Hematopoietic multipotent progenitor cell treated with erythropoietin and hydrocortisone succinate and interleukin-3 and kit ligand, for 17 days (in vitro differentiated cells): ENCODE data around the gene LYST.
"Not testable (repeated sequence)": the region's sequence is repeated elsewhere in the genome, so short reads cannot be mapped to it uniquely, and the experiment has no call there.

Experiments
- DNase-seq: peaks from one replicate; pipeline ENCODE4 v3.0.0-alpha.2; 2015; ENCODE audit warnings: low spot score

Gene LYST

DNA sequence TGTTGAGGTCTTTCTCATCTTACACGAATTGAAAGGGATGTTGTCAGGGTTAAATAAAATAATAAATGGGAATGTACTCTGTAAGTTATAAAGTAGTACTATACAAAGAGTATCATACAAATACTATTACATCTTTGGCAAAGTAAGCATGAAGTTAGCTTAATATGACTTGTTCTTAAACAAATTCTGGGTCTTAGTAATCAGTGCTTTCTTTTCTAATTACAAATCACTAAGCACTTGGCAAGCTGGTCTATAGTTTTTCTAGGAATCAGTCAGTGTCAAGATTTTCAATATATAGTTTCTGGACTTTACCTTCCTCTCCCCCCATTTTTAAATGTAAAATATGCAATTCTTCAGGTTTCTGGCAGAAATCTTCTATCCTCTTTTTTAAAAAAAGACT lies 6.9 kb downstream of the LYST start:
- no peak for DNase-seq

DNA sequence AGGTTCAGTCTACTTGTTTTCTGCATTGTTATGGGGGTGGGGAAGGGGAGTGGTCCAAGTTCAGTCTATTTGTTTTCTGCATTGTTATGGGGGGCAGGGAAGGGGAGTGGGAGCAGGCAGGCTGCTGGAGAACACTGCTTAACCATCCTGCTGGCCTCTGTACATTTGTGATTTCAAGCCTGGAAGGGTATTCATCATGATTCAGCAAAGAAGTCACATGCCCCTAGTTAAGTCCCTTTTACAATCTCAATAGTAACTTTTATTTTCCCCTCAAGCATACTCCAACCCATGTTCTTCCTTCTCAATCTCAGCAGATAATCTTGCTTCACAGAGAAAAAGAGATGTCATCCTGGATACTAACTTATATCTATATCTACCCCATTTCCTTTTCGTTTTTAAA lies 7.9 kb downstream of the LYST start:
- DNase-seq = no peak

DNA sequence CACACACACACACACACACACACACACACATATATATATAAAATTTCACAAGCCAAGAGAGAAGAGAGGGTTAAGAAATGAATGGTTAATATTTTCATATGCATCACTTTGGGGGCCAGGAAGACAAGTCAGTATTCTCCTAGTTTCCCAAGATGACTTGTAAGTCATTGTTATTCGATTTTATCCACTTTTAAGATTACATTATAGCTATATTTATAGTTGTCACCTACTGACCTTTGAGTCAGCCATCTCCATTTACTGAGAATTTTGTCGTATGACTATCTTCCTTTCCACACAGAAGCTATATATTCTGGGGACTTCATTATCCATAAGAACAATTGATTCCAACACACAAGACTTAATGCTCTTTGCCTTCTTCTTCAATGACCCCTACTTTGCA lies 8.9 kb downstream of the LYST start:
- no peak for DNase-seq

DNA sequence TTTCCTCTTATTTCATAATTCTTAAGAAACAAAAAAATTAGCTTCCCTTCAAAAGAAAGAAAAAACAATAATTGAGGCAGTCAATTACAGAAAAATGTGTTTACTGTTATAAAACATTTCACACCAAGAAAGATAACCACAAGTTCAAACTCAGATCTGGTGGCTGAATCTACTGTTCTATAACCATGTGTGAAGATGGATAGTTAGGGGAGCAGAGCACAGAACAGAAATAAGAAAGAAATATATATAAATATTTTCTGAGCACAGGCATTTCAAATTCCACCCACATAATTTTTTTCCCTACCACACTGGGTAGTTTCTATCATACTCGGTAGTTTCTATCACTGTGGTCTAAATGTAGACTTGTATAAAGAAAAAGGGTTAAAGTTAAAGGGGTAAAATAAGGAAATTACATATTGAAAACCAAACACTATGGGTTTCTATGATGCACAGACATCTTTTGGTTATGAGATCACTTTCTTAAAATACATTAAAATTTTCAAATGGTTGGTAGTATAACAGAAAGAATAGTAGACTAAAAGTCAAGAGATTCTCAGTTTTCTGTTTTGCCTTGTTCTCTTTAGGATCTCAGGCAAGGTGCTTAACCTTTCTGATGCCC lies 10.8 kb downstream of the LYST start:
- no peak for DNase-seq

DNA sequence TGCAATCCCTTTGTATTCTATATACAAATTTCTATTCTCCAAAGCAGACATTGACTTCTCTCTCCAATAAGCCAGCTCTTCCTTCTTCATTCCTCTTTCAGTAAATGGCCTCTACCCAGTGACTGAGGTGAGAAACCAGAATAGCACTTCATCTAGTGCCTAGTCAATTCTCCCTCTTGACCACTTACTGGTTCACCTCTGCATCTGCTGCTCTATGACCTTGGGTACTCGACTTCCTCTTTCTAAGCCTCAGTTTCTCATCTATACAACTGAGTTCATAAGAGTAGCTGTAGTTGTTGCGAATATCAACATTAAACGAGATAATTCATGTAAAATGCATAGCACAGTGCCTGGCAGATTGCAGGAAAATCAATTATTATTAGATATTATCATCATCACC lies 12.4 kb downstream of the LYST start:
- DNase-seq = no peak

DNA sequence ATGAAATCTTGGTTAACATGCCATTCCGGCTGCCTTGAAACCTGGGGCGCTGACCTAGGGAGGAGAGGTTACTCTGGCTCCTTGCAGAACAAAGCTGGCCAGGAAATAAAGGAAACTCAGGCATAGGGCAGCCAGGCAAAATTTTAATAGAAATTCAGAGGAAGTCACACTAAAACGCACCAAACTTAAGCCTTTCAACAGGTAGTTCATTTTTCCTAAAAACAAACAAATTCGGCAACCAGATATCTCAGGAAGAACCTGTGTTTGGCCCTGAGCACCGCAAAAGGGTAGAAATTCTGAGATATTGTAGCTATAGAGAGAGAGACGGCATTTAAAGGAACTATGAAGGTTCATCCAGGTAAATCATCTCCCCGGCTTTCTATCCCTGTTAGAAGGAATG lies 13.1 kb downstream of the LYST start:
- DNase-seq = no peak

DNA sequence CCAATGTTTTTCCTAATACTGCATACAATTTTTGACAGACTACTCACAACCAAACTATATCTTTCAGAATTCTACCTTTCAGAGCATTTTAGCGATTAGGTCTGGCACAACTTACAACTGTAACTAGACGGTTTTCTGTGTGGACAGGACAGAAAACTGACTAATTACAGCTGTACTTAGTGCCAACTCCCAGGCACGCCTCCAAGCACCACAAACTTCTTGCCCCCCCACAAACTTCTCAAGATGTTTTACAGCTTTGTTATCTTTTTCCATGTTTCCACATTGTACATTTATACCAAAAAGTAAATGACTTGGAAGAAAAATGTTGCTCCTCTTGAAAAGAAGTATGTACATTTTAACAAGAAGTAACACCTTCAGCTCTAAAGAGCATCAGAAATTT lies 13.8 kb downstream of the LYST start:
- no peak for DNase-seq

DNA sequence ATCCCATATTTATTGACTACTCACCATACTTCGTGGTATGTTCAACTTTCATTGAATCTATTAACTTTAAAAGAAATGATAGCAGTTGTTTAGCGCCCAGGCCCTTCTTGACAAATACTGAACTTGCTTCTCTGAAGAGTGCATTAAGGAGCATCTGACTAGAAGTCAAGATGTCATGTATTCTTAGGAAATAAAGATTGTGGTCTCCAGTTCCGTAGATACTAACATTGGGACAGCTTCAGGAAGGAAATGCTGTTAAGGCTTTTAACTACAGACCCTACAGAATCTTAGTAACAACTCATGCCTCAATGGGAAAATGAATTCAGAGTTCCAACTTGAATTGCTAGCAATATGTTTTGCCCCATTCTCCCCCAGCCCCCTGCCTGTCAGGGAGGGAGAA lies 14.8 kb downstream of the LYST start:
- DNase-seq = no peak

DNA sequence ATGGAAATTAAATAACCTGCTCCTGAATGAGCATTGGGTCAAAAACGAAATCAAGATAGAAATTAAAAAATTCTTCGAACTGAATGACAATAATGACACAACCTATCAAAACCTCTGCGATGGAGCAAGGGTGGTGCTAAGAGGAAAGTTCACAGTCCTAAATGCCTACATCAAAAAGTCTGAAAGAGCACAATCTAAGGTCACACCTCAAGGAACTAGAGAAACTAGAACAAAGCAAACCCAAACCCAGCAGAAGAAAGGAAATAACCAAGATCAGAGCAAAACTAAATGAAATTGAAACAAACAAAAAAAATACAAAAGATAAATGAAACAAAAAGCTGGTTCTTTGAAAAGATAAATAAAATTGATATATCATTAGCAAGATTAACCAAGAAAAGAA lies 18.5 kb downstream of the LYST start:
- DNase-seq = not testable (repeated sequence)

DNA sequence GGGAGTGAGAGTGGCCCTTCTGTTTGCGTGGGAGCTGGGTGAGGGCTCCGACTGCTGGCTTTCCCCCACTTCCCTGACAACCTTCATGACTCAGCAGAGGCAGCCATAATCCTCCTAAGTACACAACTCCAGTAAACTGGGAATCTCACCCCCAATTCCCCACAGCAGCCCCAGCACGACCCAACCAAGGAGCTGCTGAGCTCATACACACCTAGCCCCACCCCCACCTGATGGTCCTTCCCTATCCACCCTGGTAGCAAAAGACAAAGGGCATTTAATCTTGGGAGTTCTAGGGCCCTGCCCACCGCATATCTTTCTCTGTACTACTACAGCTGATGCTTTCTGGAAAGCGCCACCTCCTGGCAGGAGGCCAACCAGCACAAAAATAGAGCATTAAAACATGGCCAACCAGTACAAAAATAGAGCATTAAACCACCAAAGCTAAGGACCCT lies 21.0 kb downstream of the LYST start:
- DNase-seq = not testable (repeated sequence)

DNA sequence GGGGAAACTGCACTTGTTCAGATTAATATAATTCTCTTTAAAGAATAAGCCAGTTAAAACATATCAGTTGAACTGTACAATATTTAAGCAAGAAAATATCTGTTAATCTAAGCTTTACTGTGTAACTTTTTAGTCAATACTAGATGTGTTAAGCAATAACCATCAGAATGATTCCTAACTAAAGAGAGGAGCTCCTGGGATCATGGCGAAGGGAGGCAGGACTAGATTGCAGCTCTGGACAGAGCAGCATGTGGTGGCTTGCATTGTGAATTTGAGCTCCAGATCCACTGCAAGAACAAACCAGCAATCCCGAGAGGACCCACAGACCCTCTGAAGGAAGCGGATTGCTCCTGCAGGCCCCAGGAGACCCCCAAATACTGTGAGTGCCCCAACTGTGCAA lies 21.9 kb downstream of the LYST start:
- no peak for DNase-seq

DNA sequence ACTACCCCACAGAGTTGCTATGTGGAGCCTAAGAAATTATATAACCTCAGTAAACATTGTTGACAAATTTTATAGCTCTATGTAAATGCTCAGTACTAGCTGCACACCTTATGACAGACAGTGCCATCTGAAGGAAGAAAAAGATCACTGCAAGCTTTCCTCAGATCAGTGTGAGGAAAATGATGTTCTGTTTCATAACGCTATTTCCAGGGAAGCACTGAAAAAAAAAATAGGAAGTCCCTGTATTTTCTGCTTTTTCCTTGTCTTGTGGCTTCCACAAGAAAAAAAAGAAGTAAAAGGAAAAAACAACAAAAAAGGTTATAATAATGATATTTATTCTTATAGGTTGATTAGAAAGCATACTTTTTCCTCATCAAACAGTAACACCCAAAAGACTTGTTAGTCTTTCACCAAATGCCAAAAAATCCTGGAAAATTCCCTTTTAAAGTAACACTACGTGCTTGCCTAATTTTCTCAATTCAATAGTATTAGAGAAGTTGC lies 23.2 kb downstream of the LYST start:
- DNase-seq = peak; percentile 24

DNA sequence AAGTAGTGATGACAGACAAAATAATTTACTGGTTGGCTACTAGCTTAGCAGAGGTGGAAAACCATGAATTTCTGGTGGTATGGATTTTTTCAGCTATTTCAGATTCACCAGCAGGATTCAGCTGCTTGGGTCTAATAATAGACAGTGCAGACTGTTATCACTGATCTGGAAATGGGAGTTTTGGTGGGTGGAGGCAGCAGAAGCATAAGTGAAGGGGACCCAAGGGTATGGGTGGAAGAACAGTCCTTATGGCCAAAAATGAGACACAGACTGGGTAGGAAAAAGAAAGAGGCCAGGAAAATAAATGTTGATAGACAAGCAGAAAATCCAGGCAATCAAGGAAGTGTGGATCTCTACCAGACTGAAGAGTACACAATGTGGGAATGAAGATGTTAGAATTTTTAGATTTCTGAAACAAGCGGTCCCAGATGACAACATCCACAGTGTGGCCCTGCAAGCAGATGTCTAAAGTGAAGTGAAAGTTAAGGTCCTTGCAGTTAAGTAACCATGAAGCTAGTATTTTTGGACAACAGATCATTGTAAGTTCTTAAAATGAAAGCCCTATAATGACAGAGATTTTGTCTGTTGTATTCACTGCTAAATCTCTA lies 24.7 kb downstream of the LYST start:
- no peak for DNase-seq

DNA sequence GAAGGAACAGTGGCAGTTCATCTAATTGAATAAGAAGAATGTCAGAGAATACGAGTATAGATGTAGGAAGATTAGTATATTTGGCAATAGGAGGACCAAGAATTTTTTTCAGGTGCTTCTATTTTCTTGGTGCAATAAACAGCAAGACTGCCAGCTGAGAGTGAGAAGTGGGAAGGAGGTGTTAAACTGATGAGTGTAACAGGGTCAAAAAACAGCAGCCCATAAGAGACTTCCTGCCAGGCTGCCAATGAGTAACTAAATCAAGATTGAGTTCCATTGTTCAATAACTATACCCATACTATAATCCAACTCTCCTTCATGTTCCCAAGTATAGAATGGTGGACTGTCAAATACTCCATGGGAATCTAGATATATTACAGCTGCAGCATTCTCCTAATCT lies 28.7 kb downstream of the LYST start:
- no peak for DNase-seq

DNA sequence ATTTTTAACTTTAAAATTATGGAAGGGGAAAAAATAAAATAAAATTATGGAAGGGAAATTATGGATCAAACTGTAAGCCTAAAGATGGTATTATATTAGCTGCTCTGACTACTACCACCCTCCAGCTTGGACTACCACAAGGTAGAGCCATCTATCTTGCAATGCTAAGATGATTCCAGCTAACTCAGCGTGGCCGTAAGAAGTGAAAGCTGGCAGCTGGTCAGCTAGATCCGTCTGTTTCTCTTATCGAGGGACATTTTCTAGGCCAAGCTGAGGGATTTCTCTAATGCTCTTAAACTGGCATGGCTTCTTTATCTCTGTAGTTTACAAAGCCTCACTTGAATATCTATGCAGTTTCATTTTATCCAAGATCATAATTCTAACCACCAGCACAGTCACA lies 31.5 kb downstream of the LYST start:
- DNase-seq = no peak

DNA sequence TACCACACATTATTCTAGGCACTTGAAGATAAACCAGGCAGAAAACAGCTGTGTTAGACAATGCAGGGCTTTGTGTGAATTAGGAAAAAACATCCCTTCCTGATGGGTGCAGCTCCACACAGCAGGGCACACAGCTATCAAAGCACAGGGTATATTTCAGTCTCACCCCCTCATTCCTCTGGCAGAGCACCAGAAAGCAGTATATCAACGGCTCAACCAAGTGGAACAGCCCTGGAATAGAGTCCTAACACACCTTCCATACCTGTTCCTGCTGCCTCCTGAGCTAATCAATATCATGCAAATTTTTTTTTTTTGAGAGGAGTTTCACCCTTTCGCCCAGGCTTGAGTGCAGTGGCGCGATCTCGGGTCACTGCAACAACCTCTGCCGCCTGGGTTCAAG lies 32.1 kb downstream of the LYST start:
- DNase-seq = no peak

DNA sequence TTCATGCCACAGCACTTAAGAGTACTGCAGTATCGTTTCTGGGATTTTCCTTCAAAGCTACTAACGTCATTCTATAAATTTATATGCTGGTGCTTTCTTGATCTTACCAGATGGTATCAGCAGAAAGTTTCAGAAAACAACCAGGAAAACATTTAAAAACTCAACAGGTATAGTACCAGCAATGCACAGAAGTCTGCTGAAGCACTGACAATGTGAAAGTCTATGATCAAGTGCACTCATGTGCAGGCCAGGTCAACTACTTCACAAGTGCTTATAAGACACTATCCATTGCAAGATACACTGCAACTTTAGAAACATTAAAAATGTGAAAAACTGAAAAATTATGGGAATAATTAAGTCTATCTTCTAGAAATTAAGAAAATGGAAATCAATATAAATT lies 34.7 kb downstream of the LYST start:
- DNase-seq = no peak

DNA sequence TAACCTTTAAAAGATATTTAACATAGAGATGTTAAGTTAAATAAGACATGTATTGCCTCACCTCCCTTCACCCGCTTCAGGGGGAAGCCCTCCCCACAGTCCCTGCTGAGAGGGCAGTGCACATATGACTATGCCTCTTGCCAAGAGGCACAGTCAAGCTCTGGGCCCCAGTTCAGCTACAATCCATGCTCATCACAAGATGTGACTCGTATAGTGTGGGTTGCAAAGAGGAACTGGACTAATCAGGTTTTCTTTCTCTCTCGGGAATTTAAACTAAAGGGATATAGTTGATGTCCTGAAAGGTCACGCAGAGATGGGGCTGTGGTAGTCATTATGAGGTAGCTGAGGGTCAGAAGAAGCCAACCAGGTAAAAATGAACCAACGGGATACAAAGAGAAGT lies 35.6 kb downstream of the LYST start:
- no peak for DNase-seq

DNA sequence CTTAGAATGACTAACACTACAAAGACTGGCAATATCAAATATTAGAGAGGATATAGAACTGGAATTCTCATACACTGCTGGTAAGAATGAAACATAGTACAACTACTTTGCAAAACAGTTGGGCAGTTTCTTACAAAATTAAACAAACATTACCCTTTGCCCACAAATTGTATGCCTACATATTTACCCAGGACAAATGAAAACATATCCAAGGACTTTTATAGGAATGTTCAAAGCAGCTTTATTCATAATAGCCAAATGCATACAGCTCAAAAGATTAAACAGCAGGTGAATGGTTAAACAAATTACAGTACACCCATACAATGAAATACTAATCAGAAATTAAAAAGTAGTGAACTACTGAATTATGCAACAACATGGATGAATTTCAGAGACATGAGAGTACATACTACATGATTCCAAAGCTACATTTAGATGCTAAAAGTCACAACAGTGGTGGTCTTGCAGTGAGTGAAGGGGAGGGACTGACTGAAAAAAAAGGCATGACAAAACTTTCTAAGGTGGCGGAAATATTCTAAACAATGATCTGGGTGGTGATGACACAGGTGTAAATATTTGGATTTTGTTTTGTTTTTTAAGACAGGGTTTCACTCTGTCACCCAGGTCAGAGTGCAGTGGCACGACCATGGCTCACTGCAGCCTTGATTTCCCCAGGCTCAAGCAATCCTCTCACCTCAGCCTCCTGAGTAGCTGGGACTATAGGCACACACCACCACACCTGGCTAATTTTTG lies 40.4 kb downstream of the LYST start:
- DNase-seq = no peak

DNA sequence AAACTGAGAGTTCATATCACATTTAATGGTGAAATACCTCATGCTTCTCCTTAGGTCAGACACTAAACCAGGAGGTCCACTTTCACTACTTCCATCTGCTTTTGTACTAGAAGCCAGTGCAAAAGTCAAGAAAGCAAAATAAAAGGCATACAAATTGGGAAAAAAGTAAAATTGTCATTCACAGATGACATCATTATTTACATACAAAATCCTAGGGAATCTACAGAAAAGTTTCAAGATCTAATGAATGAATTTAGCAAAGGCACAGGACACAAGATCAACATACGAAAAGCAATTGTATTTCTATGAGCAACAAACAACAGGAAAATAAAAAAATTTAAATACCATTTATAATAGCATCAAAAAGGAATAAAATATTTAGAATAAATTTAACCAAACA lies 41.5 kb downstream of the LYST start:
- DNase-seq = no peak

DNA sequence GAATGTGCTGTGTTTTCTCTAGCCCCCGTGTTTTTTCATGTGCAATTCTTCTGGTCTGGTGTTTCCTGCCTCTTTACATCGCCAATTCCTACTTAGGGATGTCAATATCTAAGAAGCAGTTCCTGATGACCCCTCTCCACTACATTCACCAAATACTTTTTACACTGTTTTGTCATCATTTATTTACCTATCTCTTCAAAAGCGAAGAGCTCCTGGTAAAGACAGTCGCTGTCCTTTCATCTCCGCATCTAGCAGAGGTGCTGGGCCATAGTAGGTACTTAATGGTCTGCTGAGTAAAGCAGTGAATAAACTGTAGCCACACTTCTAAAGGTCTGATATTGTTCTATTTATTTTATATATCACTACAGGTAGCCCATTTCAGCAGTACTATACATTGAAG lies 43.0 kb downstream of the LYST start:
- no peak for DNase-seq

DNA sequence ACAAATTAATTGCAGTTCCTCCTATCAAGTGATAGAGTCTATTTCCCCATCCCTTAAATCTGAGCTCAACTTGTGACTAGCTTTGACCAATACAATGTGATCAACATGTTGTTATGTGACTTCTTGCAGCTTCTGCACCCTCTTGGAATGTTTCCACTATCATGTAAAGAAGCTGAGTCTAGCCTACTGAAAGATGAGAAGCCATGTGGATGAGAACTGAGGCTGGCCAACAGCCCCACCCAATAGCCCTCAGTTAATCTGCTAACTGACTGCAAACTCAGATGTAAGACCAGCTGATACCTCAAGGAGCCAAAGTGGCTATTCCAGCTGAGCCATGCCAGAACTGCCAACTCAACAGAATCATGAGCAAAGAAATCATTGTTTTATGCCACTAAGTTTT lies 44.0 kb downstream of the LYST start:
- no peak for DNase-seq

DNA sequence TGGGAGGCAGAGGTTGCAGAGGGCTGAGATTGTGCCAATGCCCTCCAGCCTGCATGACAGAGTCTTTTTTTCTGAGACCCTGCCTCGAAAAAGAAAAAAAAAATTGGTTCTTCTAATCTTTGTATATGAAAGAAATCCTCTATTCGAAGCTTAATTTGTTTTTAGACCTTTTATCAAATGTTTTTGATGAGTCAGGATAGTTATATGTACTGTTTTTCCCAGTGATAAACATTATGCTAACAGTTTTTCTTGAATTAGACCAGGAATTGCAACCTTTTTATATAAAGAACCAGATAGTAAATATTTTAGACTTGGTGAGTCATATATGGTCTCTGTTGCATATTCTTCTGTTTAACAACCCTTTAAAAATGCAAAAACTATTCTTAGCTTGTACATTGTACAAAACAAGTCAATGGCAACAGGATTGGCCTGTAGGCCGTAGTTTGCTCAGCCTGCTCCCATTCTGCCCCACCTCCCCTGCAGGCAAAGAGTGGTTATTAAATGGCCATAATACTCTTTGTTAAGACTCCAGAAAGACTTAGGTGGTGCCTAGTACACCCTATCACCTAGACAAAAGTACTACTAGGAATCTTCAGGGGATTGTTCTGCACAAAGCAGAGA lies 45.2 kb downstream of the LYST start:
- no peak for DNase-seq
